Measurements from ENCODE around the gene GPR119.
A peak's percentile ranks its signal among the peaks of the same experiment; 100 is the strongest.
"Not testable (repeated sequence)": the region's sequence is repeated elsewhere in the genome, so short reads cannot be mapped to it uniquely, and the experiment has no call there.

Gene GPR119

DNA sequence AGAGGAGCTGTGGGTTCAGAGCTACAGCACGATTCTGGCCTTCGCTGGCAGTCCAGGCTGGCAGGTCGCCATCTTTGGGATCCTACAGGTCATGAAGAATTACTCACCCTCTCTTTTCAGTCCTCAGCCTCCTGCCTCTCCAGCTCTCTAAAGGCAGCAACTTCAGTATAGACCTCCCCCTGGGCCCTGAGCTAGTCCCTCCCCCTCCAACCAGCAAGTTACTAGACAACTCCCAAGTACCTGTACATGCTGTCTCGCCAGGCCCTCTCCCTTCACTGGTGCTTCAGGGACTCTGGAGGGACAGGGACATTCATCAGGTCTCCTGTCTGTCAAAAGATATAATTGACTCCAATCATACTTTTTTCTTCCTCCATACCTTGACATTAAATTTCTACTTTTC is at the start of gene GPR119:
GPR119 (minus strand) TSS at position 155 of the 400 bp plus-strand sequence. CDS start 227 bp downstream, outside the sequence.
- no peak for DNase-seq

DNA sequence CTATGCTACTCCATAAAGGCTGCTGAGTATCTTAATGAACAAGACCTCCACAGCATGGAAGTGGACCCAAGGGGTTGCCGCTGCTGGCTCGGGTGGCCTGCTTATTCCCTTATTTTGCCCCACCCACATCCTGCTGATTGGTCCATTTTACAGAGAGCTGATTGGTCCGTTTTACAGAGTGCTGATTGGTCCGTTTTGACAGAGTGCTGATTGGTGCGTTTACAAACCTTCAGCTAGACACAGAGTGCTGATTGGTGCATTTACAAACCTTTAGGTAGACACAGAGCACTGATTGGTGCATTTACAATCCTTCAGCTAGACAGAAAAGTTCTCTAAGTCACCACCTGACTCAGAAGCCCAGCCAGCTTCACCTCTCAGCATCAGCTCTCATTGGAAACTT is 43.8 kb upstream of the GPR119 start:
- not testable (repeated sequence) for DNase-seq

DNA sequence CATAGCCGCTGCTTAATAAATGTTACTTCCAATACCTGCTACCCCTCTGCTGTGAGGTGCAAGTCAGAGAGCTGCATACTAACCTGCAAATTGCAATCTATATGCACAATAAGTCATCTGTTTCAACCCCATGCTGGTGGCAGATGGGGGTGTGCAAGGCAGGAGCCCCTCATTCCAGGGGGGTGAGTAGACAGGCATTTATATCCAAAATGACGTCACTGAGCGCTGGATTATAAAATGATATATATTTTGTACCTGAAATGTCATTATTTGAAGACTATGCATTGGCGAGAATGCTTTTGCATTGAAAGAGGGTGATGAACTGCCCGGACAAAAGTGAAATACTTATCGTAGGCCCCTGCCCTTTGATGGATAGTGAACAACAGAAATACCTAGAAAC is 41.1 kb upstream of the GPR119 start:
- DNase-seq, result no peak

DNA sequence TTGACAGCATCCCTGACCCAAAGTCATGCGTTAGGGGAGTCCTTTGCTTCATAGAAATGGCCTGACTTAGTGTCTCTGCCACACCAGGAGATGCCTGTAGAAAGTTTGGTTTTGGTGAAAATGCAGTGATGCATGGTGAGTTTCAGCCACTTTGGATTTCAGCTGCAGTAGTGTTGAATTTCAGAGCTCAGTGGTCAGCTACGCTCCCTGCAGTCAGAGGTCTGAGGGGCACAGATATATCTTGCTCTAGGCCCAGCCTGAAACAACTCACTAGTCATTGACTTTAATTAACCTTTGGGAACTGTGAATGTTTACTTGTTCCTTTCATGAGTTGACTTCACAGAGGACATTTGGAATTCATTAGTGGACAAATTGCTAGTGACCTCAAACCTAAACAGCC is 33.8 kb upstream of the GPR119 start:
- no peak for DNase-seq

DNA sequence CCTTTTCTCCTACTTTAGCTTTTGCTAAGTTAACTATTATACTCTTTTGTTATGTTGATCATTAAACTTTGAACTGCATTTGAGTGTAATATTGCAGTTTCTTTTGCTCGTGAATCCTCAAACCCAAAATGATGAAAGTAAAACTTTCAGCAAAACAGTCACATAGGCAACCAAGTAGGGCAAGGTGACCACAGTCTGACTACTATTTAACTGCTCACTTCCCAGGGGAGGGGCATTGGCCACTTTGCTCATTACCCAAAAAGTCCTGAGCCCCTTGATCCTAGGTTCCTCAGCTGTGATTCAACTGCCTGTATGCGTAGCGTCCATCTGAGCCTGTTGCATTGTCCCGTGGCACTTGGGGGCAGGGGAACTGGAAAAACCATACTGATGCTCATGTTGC is 33.3 kb upstream of the GPR119 start:
- DNase-seq, result no peak

DNA sequence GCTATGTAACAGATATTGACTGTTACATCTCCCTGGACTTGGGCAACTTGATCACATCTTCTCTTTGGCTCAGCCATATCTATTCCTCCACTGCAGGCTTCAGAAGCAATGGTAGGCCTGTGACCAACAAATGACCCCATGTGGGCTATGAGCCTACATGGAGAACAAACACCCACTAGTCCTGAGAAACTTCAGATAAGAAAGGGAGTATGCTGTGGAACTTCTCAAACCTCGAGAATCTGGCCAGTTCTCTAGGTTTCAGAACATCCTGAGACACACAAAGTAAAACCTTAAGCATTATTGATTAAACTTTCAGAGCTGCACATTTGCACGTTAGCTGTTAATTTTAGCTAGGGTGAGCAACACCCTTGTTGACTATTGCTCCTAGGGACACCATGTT is 32.6 kb upstream of the GPR119 start:
- no peak for DNase-seq

DNA sequence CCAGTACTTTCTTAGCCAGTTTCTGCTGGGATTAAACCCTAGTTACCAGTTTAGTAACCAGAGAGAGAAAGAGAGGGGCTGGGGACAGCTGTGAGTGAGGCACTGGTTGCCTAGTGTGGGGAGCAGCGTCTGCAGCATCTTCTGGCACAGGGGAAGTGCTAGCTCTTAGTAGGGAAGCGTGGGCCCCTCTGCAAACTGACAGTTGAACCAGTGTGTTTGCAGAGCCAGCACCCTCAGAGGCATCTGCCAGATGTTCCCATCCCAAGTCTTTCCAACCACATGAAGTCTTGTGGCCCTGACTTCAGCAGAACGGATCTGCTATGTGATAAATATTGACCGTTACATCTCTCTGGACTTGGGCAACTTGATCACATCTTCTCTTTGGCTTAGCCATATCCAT is 31.3 kb upstream of the GPR119 start:
- DNase-seq, result no peak

DNA sequence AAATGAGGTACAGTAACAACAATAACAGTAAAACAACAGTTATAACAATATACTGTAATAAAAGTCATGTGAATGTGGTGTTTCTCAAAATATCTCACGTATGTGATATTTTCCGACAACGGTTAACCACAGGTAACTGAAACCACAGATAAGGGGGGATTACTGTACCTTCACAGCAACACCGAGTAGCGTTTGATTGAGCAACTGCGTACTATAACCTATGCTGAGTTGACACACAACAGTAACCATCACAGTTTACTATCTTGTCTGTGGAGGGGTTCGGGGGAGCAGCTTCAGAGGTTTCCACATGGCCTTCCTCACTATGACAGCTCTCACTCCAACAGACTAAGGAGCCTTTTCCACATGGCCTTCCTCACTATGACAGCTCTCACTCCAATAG is 29.7 kb upstream of the GPR119 start:
- no peak for DNase-seq

DNA sequence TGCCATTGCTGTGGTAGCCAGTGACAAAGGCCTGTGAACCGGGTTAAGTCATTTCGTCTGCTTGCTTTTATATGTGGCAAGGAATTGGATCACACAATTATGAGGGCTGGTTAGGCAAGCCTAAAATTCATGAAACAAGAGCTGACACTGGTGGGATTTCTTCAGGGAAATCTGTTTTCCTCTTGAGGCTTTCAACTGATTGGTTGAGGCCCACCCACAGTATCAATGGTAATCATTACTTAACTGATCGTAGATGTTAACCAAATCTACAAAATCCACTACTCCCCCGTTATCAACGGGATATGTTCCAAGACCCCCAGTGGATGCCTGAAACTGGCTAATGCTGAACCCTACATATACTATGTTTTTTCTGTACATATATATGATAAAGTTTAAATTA is 29.3 kb upstream of the GPR119 start:
- DNase-seq, result no peak

DNA sequence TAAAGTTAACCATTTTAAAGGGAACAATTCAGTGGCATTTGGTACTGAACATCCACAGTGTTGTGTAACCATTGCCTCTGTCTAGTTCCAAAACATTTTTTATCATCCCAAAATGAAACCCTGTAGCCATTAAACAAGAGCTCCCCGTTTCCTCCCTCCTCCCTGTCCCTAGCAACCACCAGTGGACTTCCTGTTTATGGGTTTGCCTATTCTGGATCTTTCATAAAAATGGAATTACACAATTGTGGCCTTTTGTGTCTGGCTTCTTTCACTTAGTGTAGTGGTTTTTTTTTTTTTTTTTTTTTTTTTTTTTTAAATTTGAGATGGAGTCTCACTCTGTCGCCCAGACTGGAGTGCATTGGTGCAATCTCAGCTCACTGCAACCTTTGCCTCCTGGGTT is 27.9 kb upstream of the GPR119 start:
- DNase-seq, result no peak

DNA sequence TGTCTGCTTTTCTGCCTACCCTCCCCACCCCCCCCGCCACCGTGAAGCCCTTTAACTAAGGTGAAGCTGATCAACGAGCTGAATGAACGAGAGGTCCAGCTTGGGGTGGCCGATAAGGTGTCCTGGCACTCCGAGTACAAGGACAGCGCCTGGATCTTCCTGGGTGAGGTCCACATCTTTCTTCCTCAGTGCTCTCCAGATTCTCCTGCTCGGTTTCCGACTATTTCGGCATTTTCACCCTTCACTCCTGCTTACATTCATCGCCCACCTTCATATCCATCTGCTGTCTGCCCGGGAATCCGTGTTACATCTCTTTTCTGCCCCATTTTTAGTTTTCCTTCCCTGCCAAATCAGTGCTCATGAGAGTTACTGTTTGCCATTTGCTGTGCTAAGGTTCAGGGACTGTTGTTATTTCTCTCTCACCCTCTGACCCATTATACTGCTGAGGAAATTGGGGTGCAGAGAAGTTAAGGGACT is 16.8 kb upstream of the GPR119 start:
- DNase-seq, result no peak

DNA sequence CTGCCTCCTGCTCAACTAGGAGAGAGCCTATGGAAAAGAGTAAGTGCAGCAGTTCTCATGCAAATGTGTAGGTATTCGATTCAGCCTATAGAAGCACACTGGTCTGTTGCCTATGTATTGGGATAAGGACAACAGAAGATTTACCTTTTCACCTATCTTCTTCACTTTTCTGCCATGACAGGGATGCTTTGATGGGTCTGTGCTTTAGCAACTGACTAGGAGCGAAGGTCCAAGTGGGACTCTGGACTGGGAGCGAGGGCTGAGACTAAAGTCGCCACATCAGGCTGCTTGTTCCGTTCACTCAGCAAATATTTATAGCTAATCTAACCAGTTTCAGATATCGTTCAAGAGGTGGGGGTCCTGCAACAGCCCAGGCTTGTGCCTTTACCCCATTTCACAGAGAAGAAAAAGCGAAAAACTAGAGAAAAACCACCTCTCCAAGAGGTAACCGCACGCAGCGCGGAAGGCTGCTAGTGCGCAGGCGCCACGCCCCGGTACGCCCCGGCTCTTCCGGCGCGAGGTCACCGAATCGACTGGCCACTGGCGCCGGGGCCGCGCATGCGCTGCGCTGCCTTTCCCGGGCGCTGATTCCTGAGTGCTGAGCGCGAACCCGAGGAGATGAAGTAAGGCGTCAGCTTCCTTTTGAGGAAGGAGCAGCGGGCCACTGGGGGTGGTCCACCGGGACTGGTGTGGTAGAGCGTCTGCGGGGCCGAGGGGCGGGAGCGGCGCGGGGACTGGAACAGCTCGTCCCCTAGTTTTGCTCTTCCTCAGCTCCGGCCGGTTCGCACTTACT is 16.1 kb upstream of the GPR119 start, which contains the start of gene RBMX2:
RBMX2 (plus strand) TSS at position 573 of the 793 bp plus-strand sequence; CDS start at position 619, 46 bp downstream.
- DNase-seq, result peak in 1 of 2 experiments; percentile 40

DNA sequence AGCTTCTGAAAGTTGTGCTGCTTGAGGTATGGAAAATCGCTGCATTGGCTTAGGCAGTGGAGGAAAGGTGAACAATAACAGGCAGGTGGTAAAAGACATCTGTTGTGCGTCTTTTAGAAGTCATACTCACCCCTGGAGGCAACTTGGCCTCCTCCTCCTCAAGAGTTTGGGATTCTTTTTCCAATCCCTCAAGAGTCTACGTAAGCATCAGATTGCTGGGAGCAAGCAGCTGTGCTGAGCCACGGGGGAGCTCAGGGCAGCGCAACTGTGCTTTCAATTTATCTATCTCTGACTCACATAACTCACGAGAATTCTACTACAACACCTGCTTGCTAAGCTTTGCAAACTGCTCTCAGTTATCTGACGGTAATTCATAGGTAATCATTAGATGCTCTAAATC is 9.9 kb upstream of the GPR119 start:
- no peak for DNase-seq

DNA sequence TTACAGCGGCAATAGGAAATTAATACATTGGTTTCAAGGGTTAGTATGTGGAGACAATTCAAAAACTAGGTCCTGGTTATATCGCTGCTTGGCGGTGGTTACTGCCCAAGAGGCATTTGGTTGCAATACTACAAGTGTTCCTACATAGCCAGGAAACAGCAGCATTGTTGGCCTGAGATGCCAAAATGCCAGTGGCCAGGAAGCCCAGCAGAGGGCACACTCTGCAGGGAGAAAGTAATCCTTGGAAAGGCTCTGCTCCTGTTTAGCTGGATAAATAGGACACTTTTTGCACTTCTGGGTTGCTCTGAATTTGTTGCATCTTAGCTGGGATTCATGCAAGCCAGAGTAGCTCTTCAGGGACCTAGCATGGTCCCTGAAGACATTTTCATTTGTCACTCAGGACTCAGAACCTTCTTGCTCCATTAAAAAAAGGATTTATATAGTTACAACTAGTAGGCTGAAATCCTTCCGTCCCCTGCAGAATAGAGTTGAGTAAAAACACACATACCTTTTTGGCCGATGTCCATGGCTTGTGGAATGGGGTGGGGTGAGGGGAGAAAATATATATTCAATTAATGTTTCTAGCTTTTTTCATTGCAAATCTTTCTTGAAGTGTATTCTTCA is 8.1 kb upstream of the GPR119 start:
- DNase-seq, result no peak

DNA sequence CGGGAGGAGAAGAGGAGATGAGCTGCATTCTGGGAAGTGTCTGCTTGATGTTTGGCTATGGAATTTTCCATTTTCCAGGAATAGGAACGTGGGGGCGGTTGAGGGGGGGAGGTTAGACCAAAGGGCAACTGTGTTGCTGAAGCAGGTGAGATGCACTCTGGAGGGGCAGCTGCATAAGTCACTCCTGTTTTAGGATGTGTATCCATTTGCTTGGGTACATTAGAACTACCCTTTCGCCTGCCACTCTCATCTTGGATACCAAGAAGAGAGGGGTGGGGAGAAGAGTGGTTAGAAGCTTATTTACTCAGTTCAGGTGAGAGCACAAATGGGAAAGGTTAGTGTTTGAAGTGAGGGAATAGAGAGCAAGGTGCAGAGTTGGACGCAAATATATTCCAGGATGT is 934 bp upstream of the GPR119 start:
- DNase-seq, result no peak

DNA sequence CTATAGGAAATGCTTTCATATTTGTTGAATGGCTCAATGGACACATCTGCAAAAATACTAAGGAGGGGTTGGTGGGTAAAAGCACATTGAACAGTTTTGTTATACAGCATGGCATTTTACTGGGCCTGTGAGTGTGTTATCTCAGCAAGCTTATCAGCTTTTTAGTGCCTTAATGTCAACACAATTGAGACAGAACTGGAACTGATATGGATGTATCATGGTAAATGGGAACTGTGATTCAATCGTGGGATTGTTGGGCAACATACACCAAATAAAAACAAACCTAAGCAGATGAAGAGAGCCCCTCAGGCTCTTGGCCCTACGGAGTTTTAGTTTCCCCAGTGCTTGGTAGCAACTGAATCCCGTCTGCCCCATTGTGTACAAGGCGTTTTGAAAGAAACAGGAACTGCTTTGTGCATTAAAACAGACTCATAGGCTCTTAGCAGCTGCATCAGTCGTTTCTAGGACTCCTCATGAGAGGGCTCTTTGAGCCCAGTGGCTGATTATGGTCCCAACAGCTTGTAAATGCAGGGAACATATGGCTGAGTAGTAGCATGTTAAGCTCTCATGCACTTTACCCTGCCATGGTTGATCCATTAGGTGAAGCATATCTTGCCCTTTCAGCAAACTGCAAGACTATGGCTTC is 7.3 kb downstream of the GPR119 start:
- DNase-seq, result no peak

DNA sequence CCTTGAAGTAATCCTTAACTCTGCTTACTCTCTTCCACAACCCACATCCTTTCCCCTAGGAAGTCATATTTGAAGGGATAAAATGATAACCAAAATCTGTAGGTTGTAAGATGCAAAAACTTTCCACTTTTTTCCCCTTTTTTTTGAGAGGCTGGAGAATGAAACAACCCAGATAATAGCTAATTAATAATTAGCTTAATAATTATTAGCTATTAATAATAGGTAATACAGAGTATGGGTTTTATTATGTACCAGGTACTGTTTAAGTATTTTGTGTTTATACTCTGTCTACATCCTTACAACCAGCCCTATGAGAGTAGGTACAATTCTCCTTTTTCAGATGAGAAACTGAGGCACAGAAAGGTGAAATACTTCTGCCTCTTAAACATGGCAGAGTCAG is 9.4 kb downstream of the GPR119 start:
- no peak for DNase-seq

DNA sequence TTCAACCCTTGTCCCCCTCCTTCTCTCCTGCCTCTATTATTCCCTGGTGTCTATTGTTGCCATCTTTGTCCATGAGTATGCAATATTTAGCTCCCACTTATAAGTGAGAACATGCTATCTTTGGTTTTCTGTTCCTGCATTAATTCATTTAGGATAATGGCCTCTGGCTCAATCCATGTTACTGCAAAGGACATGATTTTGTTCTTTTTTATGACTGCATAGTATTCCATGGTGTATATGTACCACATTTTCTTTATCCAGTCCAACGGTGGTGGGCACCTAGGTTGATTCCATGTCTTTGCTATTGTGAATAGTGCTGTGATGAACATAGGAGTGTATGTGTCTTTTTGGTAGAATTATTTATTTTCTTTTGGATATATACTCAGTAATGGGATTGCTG is 33.4 kb downstream of the GPR119 start:
- not testable (repeated sequence) for DNase-seq

DNA sequence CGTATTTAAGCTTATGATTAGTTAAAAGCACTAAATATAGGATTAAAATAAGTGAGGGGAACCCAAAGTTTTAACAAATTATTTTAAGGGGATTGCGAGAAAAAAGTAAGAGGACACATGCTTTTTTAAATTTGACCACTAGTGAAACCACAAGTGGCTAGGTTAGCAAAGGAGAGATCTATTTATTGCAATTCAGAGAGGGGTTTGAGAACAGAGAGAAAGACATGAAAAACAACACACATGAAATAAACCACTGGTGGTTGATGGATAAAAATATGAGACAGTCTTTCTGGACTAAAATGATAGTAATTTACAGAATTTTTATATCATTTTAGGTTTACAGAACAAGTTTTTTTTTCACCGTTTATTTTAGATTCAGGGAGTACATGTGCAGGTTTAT is 33.9 kb downstream of the GPR119 start:
- no peak for DNase-seq

DNA sequence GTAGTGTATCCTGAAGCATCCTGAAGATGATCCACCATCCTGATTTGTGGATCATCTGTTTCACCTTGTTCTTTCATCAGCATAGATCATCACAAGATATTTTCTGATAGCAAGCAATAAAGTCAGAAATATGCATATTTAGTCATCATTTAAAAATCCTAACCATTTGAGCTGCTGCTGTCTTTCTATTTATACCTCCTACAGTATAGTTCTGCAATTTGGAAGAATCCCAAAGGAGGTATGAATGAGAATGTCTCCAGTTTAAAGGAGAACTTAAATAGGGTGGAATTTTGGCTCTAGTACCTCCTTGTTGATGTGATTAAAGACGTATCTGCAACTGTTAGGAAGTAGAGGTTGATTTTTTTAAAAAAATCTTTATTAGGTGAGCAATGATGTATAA is 38.2 kb downstream of the GPR119 start:
- no peak for DNase-seq

DNA sequence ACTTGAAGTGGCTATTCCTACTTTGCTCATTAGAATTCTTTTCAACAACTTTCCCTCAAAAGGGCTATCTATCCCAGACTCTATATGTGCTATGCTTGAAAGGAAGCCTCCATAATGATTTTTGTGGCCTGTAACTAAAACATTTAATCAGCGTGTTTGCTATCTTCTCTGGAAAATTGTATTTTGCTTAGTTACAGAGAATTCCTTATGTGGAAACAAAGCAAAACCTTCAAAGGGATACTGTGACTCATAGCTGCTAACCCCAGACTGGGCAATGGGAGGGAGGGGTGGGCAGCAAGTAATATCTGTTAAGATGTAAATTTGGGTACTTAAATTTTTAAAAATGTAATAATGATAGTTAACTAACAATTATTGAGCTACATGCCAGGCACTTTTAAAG is 42.1 kb downstream of the GPR119 start:
- no peak for DNase-seq

DNA sequence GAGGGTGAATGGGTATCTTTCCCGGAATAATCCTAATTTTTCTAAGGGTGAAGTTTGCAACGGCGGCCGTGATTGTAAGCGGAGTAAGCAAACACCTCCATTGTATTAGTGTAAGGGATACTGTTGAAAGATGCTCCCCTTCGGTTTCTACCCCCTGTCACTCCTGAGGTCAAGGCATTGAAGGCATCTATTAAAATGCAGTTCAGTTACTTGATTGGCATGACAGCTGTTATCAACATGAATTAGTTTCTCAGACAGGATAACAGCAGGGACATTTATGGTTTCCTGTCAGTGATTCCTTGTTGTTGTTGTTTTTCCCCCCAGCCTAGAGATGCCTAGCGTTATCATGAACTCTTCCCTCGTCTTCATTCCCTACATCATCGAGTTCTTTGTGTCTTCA is 45.2 kb downstream of the GPR119 start:
- no peak for DNase-seq

DNA sequence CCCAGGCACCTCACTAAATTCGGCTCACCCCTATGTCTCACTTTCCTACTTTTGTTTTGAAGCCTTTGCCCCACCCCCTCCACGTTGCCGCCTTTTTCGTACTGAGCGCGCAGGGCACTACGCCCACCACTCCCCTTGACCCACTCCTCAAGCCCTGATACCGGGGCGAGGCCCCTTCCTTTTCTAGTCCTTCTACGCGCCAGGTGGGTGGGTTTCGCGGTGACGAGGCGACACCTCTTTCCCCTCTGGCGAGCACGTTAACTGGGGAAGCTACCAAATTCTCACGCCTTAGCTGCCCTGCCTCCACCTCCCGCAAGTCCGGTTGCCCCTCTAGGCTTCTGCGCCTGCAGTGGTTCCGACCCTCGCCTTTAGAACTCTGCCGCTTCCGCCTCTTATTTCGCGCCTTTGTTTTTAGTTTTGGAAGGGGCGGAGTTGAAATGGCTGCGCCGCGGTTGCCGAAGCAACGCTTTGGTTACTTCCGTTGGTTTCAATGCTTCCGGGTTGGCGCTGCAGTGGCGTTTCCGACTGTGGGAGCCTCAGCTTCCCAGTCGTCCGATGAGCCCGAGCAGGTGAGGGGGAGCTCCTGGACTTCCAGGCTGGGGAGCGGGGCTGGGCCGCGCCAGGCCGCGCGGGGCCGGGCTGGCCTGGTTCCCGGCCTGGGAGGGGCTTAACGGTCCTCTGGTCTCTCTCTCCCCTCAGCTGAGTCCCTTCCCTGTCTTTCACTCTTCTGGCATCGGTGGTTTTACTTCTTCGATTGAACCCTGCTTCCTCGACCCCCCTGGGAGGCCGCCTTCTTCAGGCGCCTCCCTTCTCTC is 45.9 kb downstream of the GPR119 start, which contains the start of gene SLC25A14:
SLC25A14 (plus strand) TSS at position 512 of the 815 bp plus-strand sequence. CDS start 360 bp downstream, outside the sequence.
- peak; percentile 20 to 41 for DNase-seq

Measured in cerebellar nuclear complex (tissue), 1 donor.